Measurements from ENCODE around the gene SGTA. TPM values are rescaled to one million over a fixed set of nuclear protein-coding genes. Genes with fewer than 3 reads are reported as not detected.

The SGTA gene
- total RNA-seq, 2 donors from 2014 or later: 72.4 to 87.9 TPM

GRCh38 chr19:2724148-2724557, 58.9 kb downstream of the SGTA start:
- Histone ChIP-seq H3K4me1 (replicated peaks) (peaks cover 7% of the 10 kb centered on the region), H3K36me3 (no peaks in the 10 kb centered on the region), H3K4me3 (no peak overlapping the region), H3K27me3 (replicated peaks; ENCODE audit: insufficient read depth) (no peaks in the 10 kb centered on the region), H3K9me3 (no peaks in the 10 kb centered on the region), H3K27ac (no peak overlapping the region)
- WGBS: 65% methylated on average over 7 of the region's 7 CpGs
- no peak for TF ChIP-seq CTCF (IDR thresholded peaks at IDR 0.05)
- intact Hi-C loops (cut with DNase I): no loop called here
- DNase-seq (ENCODE audit: low spot score): no peak

- Histone ChIP-seq H3K36me3 (no peaks in the 10 kb centered on the region), H3K9me3 (no peaks in the 10 kb centered on the region), H3K27me3 (replicated peaks; ENCODE audit: insufficient read depth) (no peaks in the 10 kb centered on the region), H3K27ac (no peak overlapping the region), H3K4me3 (no peak overlapping the region), H3K4me1 (replicated peaks) (peaks cover 7% of the 10 kb centered on the region)
- 75% methylated on average over 14 of the region's 14 CpGs for WGBS
- DNase-seq (ENCODE audit: low spot score): no peak
- TF ChIP-seq POLR2A (IDR thresholded peaks at IDR 0.05) (no peak), CTCF (IDR thresholded peaks at IDR 0.05) (no peak), POLR2AphosphoS5 (IDR thresholded peaks at IDR 0.05) (no peak)
- intact Hi-C loops (cut with DNase I): no loop called here
Observed at GRCh38 chr19:2723747-2724146, 59.3 kb downstream of the SGTA start.

- no peak for DNase-seq (ENCODE audit: low spot score)
- Histone ChIP-seq H3K27me3 (replicated peaks; ENCODE audit: insufficient read depth) (no peaks in the 10 kb centered on the region), H3K4me3 (no peak overlapping the region), H3K4me1 (replicated peaks) (peaks cover 7% of the 10 kb centered on the region), H3K9me3 (no peaks in the 10 kb centered on the region), H3K36me3 (no peaks in the 10 kb centered on the region), H3K27ac (no peak overlapping the region)
- 69% methylated on average over 8 of the region's 13 CpGs for WGBS
- TF ChIP-seq POLR2A (IDR thresholded peaks at IDR 0.05): no peak
- TF ChIP-seq CTCF (IDR thresholded peaks at IDR 0.05): no peak
- TF ChIP-seq POLR2AphosphoS5 (IDR thresholded peaks at IDR 0.05): no peak
- intact Hi-C loops (cut with DNase I): no loop called here
Observed at GRCh38 chr19:2723345-2723715, 59.7 kb downstream of the SGTA start.

GRCh38 chr19:2722541-2723344, 60.3 kb downstream of the SGTA start:
- no peak for DNase-seq (ENCODE audit: low spot score)
- Histone ChIP-seq H3K27me3 (replicated peaks; ENCODE audit: insufficient read depth) (no peaks in the 10 kb centered on the region), H3K4me1 (replicated peaks) (peaks cover 7% of the 10 kb centered on the region), H3K36me3 (no peaks in the 10 kb centered on the region), H3K4me3 (no peak overlapping the region), H3K9me3 (no peaks in the 10 kb centered on the region), H3K27ac (no peak overlapping the region)
- TF ChIP-seq POLR2A (IDR thresholded peaks at IDR 0.05) (no peak), POLR2AphosphoS5 (IDR thresholded peaks at IDR 0.05) (no peak), CTCF (IDR thresholded peaks at IDR 0.05) (no peak)
- intact Hi-C loops (cut with DNase I): no loop called here
- WGBS: 54% methylated on average over 16 of the region's 28 CpGs

Data from prostate gland (tissue), 2 donors.